ENCODE data around the gene EME2. TPM values are rescaled to one million over a fixed set of nuclear protein-coding genes. Genes with fewer than 3 reads are reported as not detected.

EME2 gene
- total RNA-seq, 1 donor from 2014 or later = 7.2 TPM

GRCh38 chr16:1766701-1767100 is 5.9 kb upstream of the EME2 start:
- no peak for DNase-seq (ENCODE audit: low spot score)

DNA sequence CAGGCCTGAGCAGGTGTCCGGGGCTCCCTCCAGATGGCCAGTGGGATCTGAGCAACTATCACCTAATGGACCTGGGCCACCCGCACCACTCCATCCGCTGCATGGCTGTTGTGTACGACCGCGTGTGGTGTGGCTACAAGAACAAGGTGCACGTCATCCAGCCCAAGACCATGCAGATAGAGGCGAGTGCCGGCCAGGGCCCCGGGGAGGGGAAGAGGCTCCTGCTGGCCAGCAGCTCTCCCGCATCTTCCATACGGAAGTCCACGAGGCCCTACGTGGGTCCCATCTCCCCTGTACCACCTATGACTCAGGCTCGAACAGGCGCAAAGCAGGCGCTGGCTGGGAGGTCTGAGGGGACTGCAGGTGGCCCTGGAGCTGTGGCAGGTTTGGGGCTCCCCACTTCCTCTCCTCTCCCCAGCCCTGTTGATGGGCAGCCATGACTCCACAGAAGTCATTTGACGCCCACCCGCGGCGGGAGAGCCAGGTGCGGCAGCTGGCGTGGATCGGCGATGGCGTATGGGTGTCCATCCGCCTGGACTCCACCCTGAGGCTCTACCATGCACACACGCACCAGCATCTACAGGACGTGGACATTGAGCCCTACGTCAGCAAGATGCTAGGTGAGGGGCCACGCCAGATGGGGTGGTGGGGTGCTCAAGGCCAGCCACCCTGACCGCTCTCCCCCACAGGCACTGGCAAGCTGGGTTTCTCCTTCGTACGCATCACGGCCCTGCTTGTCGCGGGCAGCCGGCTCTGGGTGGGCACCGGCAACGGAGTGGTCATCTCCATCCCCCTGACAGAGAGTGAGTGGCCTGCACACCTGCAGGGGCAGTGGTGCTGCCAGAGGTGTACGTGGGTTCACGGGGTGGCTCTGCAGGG is 5.3 kb upstream of the EME2 start:
- DNase-seq (ENCODE audit: low spot score) = no peak

DNA sequence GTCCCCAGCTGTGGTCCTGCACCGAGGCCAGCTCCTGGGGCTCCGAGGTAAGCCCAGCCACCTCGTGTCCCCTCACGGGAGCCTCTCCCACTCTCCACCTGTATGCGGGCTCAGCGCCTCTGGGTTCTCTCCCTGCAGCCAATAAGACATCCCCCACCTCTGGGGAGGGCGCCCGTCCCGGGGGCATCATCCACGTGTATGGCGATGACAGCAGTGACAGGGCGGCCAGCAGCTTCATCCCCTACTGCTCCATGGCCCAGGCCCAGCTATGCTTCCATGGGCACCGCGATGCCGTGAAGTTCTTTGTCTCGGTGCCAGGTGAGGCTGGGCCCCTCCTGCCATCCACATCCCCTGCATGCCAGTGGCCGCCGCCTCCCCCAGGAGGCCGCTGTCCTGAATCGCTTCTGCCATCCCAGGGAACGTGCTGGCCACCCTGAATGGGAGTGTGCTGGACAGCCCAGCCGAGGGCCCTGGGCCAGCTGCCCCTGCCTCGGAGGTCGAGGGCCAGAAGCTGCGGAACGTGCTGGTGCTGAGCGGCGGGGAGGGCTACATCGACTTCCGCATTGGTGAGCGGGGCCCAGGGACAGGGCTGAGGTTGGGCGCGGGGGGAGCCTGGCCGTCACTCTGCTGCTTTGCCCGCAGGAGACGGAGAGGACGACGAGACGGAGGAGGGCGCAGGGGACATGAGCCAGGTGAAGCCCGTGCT is 4.4 kb upstream of the EME2 start:
- DNase-seq (ENCODE audit: low spot score) = no peak

DNA sequence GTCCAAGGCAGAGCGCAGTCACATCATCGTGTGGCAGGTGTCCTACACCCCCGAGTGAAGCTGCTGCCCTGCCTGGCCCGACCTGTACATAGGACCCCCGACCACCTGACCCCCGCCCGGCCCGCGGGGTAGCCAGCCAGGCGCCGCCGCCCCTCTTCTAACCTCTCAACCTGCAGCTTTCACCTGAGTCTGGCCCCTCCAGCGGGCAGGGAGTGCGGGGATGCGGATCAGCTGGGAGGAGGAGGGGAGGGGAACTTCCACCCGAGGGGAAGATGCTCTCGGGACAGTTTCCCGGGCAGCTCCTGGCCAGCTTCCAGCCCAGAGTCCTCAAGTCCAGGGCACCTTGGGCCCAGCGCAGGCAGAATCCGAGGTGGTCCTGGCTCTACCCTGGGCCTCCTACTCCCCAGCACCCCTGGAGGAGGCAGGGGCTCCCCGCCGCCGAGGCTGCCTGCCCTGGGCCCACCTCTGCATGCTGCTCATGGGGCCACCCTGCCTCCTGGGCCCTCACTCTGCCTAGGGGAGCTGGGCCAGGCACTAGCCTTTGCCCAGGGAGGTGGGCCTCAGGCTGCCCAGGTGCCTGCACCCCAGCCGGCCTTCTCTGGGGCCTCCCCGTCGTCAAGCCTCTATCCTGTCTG is 3.7 kb upstream of the EME2 start:
- no peak for DNase-seq (ENCODE audit: low spot score)

GRCh38 chr16:1769402-1770300 is 3.0 kb upstream of the EME2 start:
- DNase-seq (ENCODE audit: low spot score) = no peak

- DNase-seq (ENCODE audit: low spot score) = peak; percentile 40
These were observed 2.1 kb upstream of the EME2 start for GRCh38 chr16:1770328-1771187.

- DNase-seq (ENCODE audit: low spot score) = peak; percentile 73
These were observed 1.3 kb upstream of the EME2 start, which contains the start of gene NME3 for GRCh38 chr16:1771188-1771863. Gene NME3, minus strand, starts transcription at chr16:1771543. Its CDS starts 9 bp downstream, at chr16:1771534.

GRCh38 chr16:1771864-1772361 is 697 bp upstream of the EME2 start:
- no peak for DNase-seq (ENCODE audit: low spot score)

GRCh38 chr16:1772908-1773702 is 495 bp downstream of the EME2 start, which contains the start of gene MRPS34:
Gene MRPS34, minus strand, starts transcription at chr16:1773134. Its CDS starts 15 bp downstream, at chr16:1773119.
- peak; percentile 80 for DNase-seq (ENCODE audit: low spot score)

DNA sequence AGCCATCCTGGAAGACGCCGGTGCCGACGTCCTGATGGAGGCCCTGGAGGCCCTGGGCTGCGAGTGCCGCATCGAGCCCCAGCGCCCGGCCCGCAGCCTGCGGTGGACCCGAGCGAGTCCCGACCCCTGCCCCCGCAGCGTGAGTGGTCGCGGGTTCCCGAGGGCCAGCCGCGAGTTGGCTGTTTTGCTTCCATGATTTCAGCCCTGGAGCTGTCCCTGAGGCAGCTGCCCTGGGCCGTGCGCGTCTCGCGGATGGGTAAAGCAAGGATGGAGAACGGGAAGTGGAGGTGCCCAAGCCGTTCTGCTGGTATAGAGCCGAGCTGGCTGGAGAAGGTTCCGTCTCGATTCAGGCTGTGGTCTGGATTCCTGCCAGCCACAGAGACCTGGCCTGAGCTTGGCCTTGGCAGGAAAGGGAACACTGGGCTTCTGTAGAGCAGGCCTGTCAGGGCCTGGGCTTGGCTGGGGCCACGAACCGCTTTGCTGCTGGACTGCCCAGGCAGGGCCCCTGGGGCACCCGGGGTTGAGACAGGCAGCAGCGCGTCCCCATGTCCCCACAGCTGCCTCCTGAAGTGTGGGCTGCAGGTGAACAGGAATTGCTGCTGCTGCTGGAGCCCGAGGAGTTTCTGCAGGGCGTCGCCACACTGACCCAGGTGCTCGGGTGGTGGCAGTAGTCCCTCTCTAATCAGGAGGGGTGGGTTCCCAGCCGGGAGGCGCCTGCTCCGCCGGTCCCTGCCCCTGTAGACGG is 1.3 kb downstream of the EME2 start:
- DNase-seq (ENCODE audit: low spot score) = no peak

DNA sequence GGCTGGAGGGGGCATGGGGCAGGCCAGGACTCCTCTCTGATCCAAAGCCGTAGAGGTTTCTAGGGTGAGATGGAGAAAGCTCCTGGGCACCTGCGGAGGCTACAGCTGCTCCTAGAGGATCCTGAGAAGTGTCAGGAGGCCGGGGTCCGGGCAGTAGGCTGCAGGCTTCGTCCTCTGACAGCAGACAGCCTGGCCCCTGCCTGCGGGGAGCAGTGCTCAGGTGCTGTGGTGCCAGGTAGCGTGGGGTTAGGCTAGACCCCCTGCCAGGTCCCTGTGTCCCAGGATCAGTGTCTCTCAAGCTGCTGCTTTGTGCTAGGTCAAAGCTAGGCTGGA is 1.8 kb downstream of the EME2 start:
- DNase-seq (ENCODE audit: low spot score) = no peak

DNA sequence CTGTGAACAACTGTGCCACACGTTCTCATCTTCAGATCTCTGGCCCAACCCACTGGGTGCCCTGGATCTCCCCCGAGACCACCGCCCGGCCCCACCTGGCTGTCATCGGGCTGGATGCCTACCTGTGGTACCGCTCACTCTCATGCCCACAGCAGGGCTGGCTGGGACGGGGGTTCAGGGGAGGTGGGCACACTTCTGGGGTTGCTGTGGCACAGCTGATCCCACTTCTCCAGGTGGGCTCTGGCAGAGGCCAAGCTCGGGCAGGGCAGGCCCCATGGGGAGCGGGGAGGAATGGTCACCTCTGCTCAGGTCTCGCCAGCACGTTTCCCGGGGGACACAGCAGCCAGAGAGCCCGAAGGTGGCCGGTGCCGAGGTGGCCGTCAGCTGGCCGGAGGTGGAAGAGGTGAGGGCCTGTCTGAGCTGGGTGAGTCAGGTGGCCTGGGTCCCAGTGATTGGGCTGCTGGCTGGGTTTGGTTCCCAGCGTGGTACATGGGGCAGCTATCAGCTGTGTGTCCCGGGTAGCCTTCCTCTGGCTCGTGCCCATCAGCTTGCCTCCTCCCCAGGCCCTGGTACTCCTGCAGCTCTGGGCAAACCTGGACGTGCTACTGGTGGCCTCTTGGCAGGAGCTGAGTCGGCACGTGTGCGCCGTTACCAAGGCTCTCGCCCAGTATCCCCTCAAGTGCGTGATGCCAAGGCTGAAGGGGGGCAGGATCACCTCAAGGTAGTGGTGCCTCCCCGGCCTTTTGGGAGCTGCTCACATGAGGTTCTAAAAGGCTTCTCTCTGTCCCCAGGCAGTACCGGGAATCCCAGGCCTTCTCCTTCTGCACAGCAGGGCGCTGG is 2.6 kb downstream of the EME2 start:
- DNase-seq (ENCODE audit: low spot score) = no peak

- no peak for DNase-seq (ENCODE audit: low spot score)
These were observed 3.4 kb downstream of the EME2 start for GRCh38 chr16:1775846-1776671.

DNA sequence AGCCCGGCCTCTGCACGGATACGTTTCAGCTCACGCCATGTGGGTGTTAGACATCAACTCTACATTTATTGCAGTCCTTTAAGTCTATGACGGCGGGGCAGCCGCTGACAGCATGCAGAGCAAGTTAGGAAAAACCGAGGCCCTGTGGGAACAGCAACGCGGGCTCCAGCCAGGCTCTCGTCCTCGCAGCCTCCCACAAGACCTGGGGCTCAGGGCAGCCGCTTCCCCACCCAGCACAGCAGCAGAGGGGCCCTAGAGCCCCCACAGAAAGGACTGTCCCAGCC is 4.0 kb downstream of the EME2 start:
- DNase-seq (ENCODE audit: low spot score) = no peak

- no peak for DNase-seq (ENCODE audit: low spot score)
These were observed 4.4 kb downstream of the EME2 start for GRCh38 chr16:1776991-1777374.

GRCh38 chr16:1777375-1778199 is 5.0 kb downstream of the EME2 start:
- DNase-seq (ENCODE audit: low spot score) = no peak

All from umbilical cord (tissue), 2 donors.